Measurements from ENCODE around the gene ADAM15.
A peak's percentile ranks its signal among the peaks of the same experiment; 100 is the strongest.

DNA sequence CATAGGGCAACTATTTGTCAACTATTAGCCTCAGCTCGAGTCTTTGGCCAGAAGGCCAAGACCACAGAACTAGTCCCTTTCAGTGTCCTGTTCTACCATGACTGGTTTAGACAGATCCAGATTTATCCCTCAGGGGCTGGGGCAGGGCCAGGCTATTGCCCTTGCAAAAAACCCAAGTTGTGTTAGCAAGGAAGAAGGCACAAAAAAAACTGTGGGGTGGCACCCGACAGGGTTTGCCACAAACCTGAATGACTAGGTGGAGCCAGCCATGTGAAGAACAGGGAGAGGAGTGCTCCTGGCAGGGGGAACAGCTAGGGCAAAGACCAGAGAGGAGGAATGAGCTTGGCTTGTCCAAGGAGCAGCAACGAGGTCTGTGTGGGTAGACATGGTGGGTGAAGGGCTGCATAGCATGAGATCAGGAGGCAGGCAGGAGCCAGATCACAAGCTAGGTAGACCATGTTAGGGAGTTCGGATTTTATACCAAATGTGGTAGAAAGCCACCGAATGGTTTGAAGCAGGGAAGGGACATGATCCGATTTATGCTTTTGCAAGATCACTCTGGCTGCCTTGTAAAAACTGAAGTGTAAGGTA, 13.2 kb upstream of the ADAM15 start:
- TF ChIP-seq POLR2AphosphoS5 (IDR thresholded peaks at IDR 0.05) (peak in 1 of 3 donors; percentile 50), POLR2A (IDR thresholded peaks at IDR 0.05) (no peak)
- TF ChIP-seq, protein P1, sequence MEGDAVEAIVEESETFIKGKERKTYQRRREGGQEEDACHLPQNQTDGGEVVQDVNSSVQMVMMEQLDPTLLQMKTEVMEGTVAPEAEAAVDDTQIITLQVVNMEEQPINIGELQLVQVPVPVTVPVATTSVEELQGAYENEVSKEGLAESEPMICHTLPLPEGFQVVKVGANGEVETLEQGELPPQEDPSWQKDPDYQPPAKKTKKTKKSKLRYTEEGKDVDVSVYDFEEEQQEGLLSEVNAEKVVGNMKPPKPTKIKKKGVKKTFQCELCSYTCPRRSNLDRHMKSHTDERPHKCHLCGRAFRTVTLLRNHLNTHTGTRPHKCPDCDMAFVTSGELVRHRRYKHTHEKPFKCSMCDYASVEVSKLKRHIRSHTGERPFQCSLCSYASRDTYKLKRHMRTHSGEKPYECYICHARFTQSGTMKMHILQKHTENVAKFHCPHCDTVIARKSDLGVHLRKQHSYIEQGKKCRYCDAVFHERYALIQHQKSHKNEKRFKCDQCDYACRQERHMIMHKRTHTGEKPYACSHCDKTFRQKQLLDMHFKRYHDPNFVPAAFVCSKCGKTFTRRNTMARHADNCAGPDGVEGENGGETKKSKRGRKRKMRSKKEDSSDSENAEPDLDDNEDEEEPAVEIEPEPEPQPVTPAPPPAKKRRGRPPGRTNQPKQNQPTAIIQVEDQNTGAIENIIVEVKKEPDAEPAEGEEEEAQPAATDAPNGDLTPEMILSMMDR (IDR thresholded peaks at IDR 0.05), result no peak

Measured in breast epithelium (tissue), 3 donors.